Measurements from ENCODE around the gene AUTS2. TPM values are rescaled to one million over a fixed set of nuclear protein-coding genes. Genes with fewer than 3 reads are reported as not detected.
A peak's percentile ranks its signal among the peaks of the same experiment; 100 is the strongest.

Gene AUTS2
- total and polyA plus RNA-seq, 2 of the 8 experiments (the other 6 are each of a cell fraction or from before 2014, with no cell fraction given) = 25.9 to 101 TPM

DNA sequence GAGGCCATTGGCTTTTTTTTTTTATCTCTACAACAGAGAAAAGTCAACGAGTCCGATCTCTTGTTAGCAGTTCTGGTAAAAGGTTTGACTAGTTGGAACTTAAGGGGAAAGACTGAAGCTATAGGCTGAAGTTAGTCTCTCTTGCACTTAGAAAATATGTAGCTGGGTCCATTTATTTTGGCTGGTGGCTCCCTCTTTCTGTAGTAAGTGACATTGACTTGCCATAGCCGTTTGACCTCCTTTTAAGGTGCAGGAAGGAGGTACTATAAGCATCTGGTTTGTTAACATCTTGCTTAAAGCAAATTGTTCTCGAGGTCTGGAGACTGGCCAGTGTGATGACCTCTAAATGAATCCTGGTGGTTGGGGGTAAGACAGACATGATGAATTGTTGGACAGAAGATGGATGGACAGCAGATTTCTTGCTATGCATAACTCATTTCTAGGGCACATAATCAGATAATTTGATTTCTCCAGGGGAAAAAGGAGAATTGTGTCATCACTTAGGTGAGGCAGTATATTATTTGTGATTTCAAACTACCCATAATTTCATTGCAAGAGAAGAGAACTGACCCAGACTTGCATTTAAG lies 1177.4 kb downstream of the AUTS2 start:
- ChIA-PET CTCF (ENCODE audit: partially characterized antibody) (interaction anchor here (0.7 to 5.2 kb wide), 14 partner anchors 11 to 192 kb away, joined by 3 to 46 read pairs (median 4); no protein-coding TSS in a partner anchor), POLR2A (ENCODE audit: partially characterized antibody) (no interaction called here)
- H3K36me3 ChIP-seq (ENCODE audit: control insufficient read depth in 2 of 4, insufficient read depth in 4 of 4, low read length in 3 of 4) = peaks cover 48 to 95% (median 73%) of the 10 kb centered on the region in 4 experiments
- 84% methylated on average over 4 of the region's 4 CpGs; no CpG with 5 or more reads in 1 of the 2 experiments for WGBS, 2 experiments (ENCODE audit: extremely low coverage in 1 of 2, insufficient coverage in 1 of 2, insufficient read length in 1 of 2, insufficient replicate concordance in 2 of 2, low coverage in 1 of 2, low lambda C conversion rate in 2 of 2, missing lambda C conversion rate in 1 of 2)
- H2AFZ ChIP-seq (ENCODE audit: low read length) = no peak overlapping the region
- H3K14ac ChIP-seq (ENCODE audit: insufficient read length) = no peak overlapping the region
- H2BK120ac ChIP-seq (replicated peaks; ENCODE audit: low read depth, low read length) = no peak overlapping the region
- H4K5ac ChIP-seq (ENCODE audit: insufficient read length, low read depth, low read length) = no peak overlapping the region
- H4K91ac ChIP-seq (replicated peaks; ENCODE audit: insufficient read length, low read length) = no peak overlapping the region
- no peak overlapping the region for H3K27ac ChIP-seq (ENCODE audit: low read depth, low read length)
- peaks cover 0 to 11% (median 8%) of the 10 kb centered on the region in 4 experiments; a peak in 6 of 7 replicates for H3K4me1 ChIP-seq (replicated peaks in 1 of 4; ENCODE audit: control insufficient read depth in 3 of 4, insufficient read depth in 4 of 4, low read length in 3 of 4)
- no peak for DNase-seq (ENCODE audit: low read depth in 1 of 2, low spot score in 2 of 2)
- no peak overlapping the region for H3K4me3 ChIP-seq (ENCODE audit: extremely low read depth in 1 of 4, insufficient read depth in 2 of 4, low read depth in 3 of 4, low read length in 4 of 4)
- peaks cover 2% of the 10 kb centered on the region; the same call in 1 of the 2 replicates for H3K79me1 ChIP-seq (ENCODE audit: low read depth, low read length)
- H3K4me2 ChIP-seq (ENCODE audit: insufficient read depth in 1 of 2, low read depth in 2 of 2, low read length in 2 of 2) = no peak overlapping the region
- H2BK15ac ChIP-seq (ENCODE audit: low read length) = no peak overlapping the region
- H2BK5ac ChIP-seq (ENCODE audit: low read depth, low read length) = no peak overlapping the region
- no peak overlapping the region for H2AK5ac ChIP-seq (ENCODE audit: low read depth, low read length)
- no peaks in the 10 kb centered on the region for H3K9me3 ChIP-seq (ENCODE audit: insufficient read depth in 2 of 2, low read depth in 1 of 2, low read length in 1 of 2)
- no peak overlapping the region for H2BK12ac ChIP-seq (ENCODE audit: low read depth, low read length)
- H4K20me1 ChIP-seq (replicated peaks in 1 of 2; ENCODE audit: control insufficient read depth in 1 of 2, insufficient read depth in 2 of 2, low read length in 2 of 2) = peaks cover 0 to 7% of the 10 kb centered on the region in 2 experiments
- H3K9ac ChIP-seq (replicated peaks in 1 of 4; ENCODE audit: extremely low read depth in 1 of 4, low read depth in 3 of 4, low read length in 3 of 4) = no peak overlapping the region
- H2BK20ac ChIP-seq (ENCODE audit: low read length) = no peak overlapping the region
- no peak overlapping the region for H3K23ac ChIP-seq (ENCODE audit: insufficient read length)
- H4K8ac ChIP-seq (ENCODE audit: extremely low read depth, insufficient read depth, low read length) = no peak overlapping the region
- H3K23me2 ChIP-seq (ENCODE audit: low read depth, low read length) = no peaks in the 10 kb centered on the region
- peaks cover 0 to 11% of the 10 kb centered on the region in 2 experiments; a peak in 2 of 4 replicates for H3K79me2 ChIP-seq (ENCODE audit: control insufficient read depth in 1 of 2, insufficient read depth in 2 of 2, low read length in 2 of 2)
- no peak overlapping the region for H3K56ac ChIP-seq (replicated peaks; ENCODE audit: insufficient read length, low read depth, low read length)
- H3K27me3 ChIP-seq (replicated peaks in 1 of 4; ENCODE audit: control insufficient read depth in 3 of 4, extremely low read depth in 1 of 4, insufficient read depth in 3 of 4, low read length in 3 of 4) = no peaks in the 10 kb centered on the region
- H3K18ac ChIP-seq (ENCODE audit: extremely low read depth, low read length) = no peak overlapping the region
- no peak overlapping the region for H3K4ac ChIP-seq (replicated peaks; ENCODE audit: insufficient read length, low read depth, low read length)
- peak; percentile 79 for FAIRE-seq
- TF ChIP-seq ZNF274 (IDR thresholded peaks at IDR 0.05; ENCODE audit: borderline replicate concordance, extremely low read depth, low read length) = no peak
